Adrenal gland (tissue), 12 donors: ENCODE results near the gene COA4. TPM values are rescaled to one million over a fixed set of nuclear protein-coding genes. Genes with fewer than 3 reads are reported as not detected.

Source experiments
- DNase-seq, 7 donors: peaks; one replicate each; pipeline ENCODE4 v3.0.0-alpha.2; 2019 to 2020
- H3K27ac ChIP-seq, 5 donors: fragments of 200-600 bp; sonication (generic) in 4 of 5; 1 replicate in 3 of 5; 2 replicates in 2 of 5; pipeline versions ENCODE4 v1.5.1 to v1.8.0; 2016 to 2020; ENCODE audit warnings: mild to moderate bottlenecking in 1 of 5
- H3K27me3 ChIP-seq: fragments of 200-600 bp; 2 replicates; pipeline ENCODE4 v1.8.0; 2021
- H3K36me3 ChIP-seq, 2 donors: fragments of 200-600 bp; replicated peaks in 1 of 2; 1 replicate in 1 of 2; 2 replicates in 1 of 2; pipeline versions ENCODE4 v1.5.1 to v1.8.0; 2018 to 2022
- H3K4me1 ChIP-seq, 2 donors: fragments of 200-600 bp; replicated peaks in 1 of 2; 1 replicate in 1 of 2; 2 replicates in 1 of 2; pipeline versions ENCODE4 v1.5.1 to v1.8.0; 2018 to 2021
- H3K4me3 ChIP-seq, 4 donors: fragments of 200-600 bp; sonication (generic) in 3 of 4; one replicate each; pipeline ENCODE4 v1.5.1; 2016 to 2018
- H3K9me3 ChIP-seq, 3 donors: fragments of 200-600 bp; sonication (generic) in 1 of 3; replicated peaks in 1 of 3; 1 replicate in 2 of 3; 2 replicates in 1 of 3; pipeline versions ENCODE4 v1.5.1 to v1.8.0; 2016 to 2021
- POLR2A ChIP-seq, 2 donors: fragments of 450-650 bp; IDR thresholded peaks; one replicate each; pipeline ENCODE4 v1.6.1; 2017; ENCODE audit warnings: antibody characterized with exemption in 2 of 2, mild to moderate bottlenecking in 2 of 2, moderate library complexity in 1 of 2
- WGBS, 4 donors: extraction: QIAGEN DNeasy Blood & Tissue Kit in 2 of 4; methylation state at CpG; one replicate each; pipeline versions ENCODE4 v1.1.5 to v1.1.7; 2013 to 2017; 5-methylcytosine and 5-hydroxymethylcytosine counted together
- intact Hi-C, 2 donors: fragments of 100-400 bp; cut with DNase I; formaldehyde crosslinking; loops; one replicate each; pipeline versions ENCODE4 v1.14.1 to v1.15.0; 2022 to 2023
- polyA plus RNA-seq, 3 donors: library from polyadenylated mRNA; stranded (reverse); fragments of 200-250 nt in 2 of 3; fragments of 350-450 nt in 1 of 3; fragmentation: Illumina TruSeq in 1 of 3; extraction: RNeasy Lipid Tissue Mini Kit (QIAGEN cat#74804) in 1 of 3; gene quantifications; one replicate each; pipeline ENCODE4 v1.2.3, GENCODE V29; 2013 to 2014
- total RNA-seq, 9 donors: library from RNA; depleted of rRNA in 4 of 9; stranded (reverse); fragments of >200 nt in 4 of 9; fragments of 120-200 nt in 1 of 9; fragmentation: NEBNext Ultra II Directional in 1 of 9; extraction: Animal tissue kit (Norgen Biotek cat#: 25700) in 1 of 9; gene quantifications; one replicate each; pipeline versions ENCODE4 v1.1.0 to v1.2.4, GENCODE V29; 2013 to 2023
- TF ChIP-seq, protein P1 (sequence below), 6 experiments: fragments of 450-650 bp in 4 of 6; fragments of 200-600 bp in 2 of 6; sonication (generic) in 1 of 6; IDR thresholded peaks; 1 replicate in 5 of 6; 2 replicates in 1 of 6; pipeline versions ENCODE4 v1.5.1 to v1.8.0; 2016 to 2021; ENCODE audit warnings: antibody characterized with exemption in 6 of 6, mild to moderate bottlenecking in 2 of 6, moderate library complexity in 1 of 6
- donor health status: healthy with polysubstance abuse.
- donor health status: Bipolar disorder and iron deficiency.
- donor health status: DM: yes; HTN: yes; CAD: no.
- donor health status: DM: no; HTN: no; CAD: no.
- donor health status: DM: no; HTN: no; CAD: no.
- donor health status: DM: yes; HTN: yes; CAD: no.

The COA4 gene
- total and polyA plus RNA-seq, 12 donors, result 82.3 to 251 (median 132) TPM

DNA sequence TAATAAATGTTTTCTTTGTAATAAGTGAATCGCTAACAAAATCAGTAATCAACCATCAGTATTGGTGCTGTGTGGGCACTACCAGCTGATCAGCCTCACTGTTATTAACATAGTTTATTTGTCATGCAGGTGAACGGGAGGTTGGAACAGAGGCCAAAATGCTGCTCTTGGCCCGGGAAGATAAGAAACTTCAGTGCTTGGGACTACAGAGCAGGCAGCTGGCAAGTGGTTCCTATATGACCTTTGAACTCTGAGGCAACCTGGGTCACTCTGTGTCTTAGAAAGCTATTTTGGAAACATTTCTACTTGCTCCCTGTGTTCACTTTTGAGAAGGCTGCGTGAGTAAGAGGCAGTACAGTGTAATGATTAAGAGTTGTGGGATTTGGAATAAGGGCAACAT lies 37.6 kb upstream of the COA4 start:
- TF ChIP-seq, protein P1, sequence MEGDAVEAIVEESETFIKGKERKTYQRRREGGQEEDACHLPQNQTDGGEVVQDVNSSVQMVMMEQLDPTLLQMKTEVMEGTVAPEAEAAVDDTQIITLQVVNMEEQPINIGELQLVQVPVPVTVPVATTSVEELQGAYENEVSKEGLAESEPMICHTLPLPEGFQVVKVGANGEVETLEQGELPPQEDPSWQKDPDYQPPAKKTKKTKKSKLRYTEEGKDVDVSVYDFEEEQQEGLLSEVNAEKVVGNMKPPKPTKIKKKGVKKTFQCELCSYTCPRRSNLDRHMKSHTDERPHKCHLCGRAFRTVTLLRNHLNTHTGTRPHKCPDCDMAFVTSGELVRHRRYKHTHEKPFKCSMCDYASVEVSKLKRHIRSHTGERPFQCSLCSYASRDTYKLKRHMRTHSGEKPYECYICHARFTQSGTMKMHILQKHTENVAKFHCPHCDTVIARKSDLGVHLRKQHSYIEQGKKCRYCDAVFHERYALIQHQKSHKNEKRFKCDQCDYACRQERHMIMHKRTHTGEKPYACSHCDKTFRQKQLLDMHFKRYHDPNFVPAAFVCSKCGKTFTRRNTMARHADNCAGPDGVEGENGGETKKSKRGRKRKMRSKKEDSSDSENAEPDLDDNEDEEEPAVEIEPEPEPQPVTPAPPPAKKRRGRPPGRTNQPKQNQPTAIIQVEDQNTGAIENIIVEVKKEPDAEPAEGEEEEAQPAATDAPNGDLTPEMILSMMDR (IDR thresholded peaks at IDR 0.05), result no peak
- TF ChIP-seq POLR2A (IDR thresholded peaks at IDR 0.05), result no peak

DNA sequence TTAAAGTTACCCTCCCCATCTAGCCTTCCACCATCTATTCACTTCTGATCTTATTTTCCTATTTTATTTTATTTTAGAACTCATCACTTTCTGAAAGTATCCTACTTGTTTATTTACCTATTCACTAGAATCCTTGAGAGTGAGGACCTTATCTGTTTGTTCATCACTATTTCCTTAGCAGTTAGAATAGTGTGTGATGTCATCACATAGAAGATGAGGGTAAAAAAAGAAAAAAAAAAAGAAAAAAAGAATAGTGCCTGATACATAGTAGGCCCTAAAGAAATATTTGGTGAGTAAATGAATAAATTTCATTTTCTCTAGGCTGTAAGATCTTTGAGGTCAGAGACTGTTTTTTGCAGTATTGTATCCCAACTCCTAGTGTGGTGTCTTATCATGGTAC lies 36.8 kb upstream of the COA4 start:
- peaks cover 0 to 13% of the 10 kb centered on the region in 2 donors for H3K4me1 ChIP-seq
- no peaks in the 10 kb centered on the region for H3K27me3 ChIP-seq
- intact Hi-C loops, result no loop called here
- no peak overlapping the region for H3K27ac ChIP-seq
- DNase-seq, result no peak
- no peak overlapping the region for H3K4me3 ChIP-seq
- H3K9me3 ChIP-seq, result no peaks in the 10 kb centered on the region
- H3K36me3 ChIP-seq, result peaks cover 0 to 38% of the 10 kb centered on the region in 2 donors
- TF ChIP-seq, protein P1 (IDR thresholded peaks at IDR 0.05), result no peak
- TF ChIP-seq POLR2A (IDR thresholded peaks at IDR 0.05), result no peak

More for the DNA sequence above, 37.6 kb upstream of the COA4 start:
- H3K27ac ChIP-seq, result no peak overlapping the region
- no peak overlapping the region for H3K4me3 ChIP-seq
- peaks cover 0 to 13% of the 10 kb centered on the region in 2 donors for H3K4me1 ChIP-seq
- no peak for DNase-seq
- intact Hi-C loops, result no loop called here
- H3K9me3 ChIP-seq, result no peaks in the 10 kb centered on the region
- peaks cover 0 to 44% of the 10 kb centered on the region in 2 donors for H3K36me3 ChIP-seq
- no peaks in the 10 kb centered on the region for H3K27me3 ChIP-seq
- 78 to 86% (median 85%) methylated on average over 4 of the region's 4 CpGs for WGBS, 4 donors

DNA sequence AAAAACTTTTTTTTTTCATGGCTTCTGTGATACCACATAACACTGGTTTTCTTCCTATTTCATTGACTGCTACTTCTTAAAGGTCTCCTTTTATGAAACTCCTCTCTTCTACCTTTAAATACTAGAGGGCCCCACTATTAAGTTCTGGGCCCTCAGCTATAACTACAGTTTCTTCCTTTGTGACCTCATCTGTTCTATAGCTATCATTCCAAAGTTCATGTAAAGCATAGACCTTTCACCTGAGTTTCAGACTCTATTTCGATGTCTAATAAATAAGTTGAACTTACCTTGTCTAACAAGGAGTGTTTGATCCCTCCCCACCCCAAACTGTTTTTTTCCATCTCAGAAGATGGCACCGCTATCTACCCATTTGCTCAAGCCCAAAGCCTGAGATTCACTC lies 35.4 kb upstream of the COA4 start:
- Histone ChIP-seq H3K27me3 (no peaks in the 10 kb centered on the region), H3K4me3 (no peak overlapping the region), H3K36me3 (peaks cover 0 to 36% of the 10 kb centered on the region in 2 donors), H3K9me3 (no peaks in the 10 kb centered on the region), H3K27ac (no peak overlapping the region), H3K4me1 (peaks cover 0 to 12% of the 10 kb centered on the region in 2 donors)
- TF ChIP-seq, protein P1 (IDR thresholded peaks at IDR 0.05), result no peak
- TF ChIP-seq POLR2A (IDR thresholded peaks at IDR 0.05), result no peak
- intact Hi-C loops, result no loop called here
- DNase-seq, result no peak
- 94 to 98% (median 98%) methylated on average over 2 of the region's 2 CpGs for WGBS, 4 donors

DNA sequence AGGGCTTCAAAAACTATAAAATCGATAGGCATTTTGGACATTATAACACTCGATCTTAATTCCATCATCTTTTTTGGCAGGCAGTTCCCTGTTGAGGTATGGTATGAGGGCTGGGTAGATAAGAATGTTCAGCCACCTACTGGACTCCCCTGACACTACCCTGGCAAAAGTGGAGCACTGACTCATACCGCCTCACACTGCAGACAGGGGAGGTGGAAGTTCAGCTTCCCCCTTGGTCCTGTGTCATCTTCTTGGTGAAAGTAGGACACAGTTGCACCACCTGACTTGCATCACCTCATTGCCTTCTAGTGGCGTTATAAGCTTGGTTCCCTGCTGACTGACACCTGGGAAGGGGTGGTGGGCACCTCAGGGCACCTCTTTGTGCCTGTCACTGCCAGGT lies 30.5 kb upstream of the COA4 start:
- H3K36me3 ChIP-seq, result peaks cover 0 to 28% of the 10 kb centered on the region in 2 donors
- intact Hi-C loops, result no loop called here
- peak; percentile 53 to 84 (median 81) for DNase-seq

More for the DNA sequence above, 30.5 kb upstream of the COA4 start:
- Histone ChIP-seq H3K27me3 (no peaks in the 10 kb centered on the region), H3K4me3 (no peak overlapping the region), H3K9me3 (no peaks in the 10 kb centered on the region), H3K27ac (peak overlapping the region in 2 of 5 donors; percentile 30 to 48), H3K4me1 (no peaks in the 10 kb centered on the region)
- TF ChIP-seq, protein P1 (IDR thresholded peaks at IDR 0.05), result peak; percentile 16 to 58 (median 52)
- TF ChIP-seq POLR2A (IDR thresholded peaks at IDR 0.05), result no peak
- WGBS, 4 donors, result 53 to 61% (median 56%) methylated on average over 2 to 4 of the region's 4 CpGs
